Erythroblast (primary cell): ENCODE data around the gene GPHN.

Source experiments
- DNase-seq, 2 experiments: peaks; one replicate each; lab custom pipeline; 2025; lab: John Stamatoyannopoulos, UW
- GATA1 ChIP-seq: IDR thresholded peaks from 2 replicates; pipeline ENCODE4 v1.6.1; 2011; ENCODE audit warnings: low read depth, mild to moderate bottlenecking, control low read depth, low read length, moderate library complexity
- POLR2A ChIP-seq: IDR thresholded peaks from 2 replicates; pipeline ENCODE4 v1.6.1; 2011; ENCODE audit warnings: mild to moderate bottlenecking, low read length

Gene GPHN

DNA sequence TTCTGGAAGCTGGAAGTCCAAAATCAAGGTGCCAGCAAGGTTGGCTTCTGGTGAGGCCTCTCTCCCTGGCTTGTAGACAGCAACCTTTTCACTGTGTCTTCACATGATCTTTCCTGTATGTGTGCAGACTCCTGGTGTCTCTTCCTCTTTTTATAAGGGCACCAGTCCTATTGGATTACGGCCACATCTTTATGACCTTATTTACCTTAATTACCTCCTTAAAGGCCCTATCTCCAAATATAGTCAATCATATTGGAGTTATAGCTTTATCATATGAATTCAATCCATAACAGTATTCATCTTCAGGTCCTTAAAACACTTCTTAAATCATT is 660.1 kb downstream of the GPHN start:
- DNase-seq, result no peak

DNA sequence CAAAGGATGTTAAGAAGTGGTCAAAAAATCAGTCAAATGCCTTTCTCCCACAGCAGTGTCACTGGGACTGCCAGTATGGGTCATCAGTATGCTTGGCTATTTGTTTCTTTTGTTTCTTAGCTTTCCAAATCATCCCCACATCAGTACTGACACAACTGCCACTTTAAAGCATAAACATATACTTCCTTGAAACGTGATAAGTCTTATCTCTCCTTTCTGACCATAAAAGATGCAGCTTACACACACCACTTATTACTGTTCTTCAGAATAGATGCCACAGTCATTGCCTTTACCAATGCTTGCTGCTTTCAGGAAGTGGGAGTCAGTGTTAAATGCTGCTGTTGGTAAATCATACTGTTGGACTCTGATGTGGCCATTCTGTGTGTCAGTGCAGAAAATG is 662.7 kb downstream of the GPHN start:
- TF ChIP-seq GATA1, result no peak
- no peak for TF ChIP-seq POLR2A
- DNase-seq, result no peak

More for the DNA sequence above, 660.1 kb downstream of the GPHN start:
- no peak for TF ChIP-seq GATA1
- no peak for TF ChIP-seq POLR2A

DNA sequence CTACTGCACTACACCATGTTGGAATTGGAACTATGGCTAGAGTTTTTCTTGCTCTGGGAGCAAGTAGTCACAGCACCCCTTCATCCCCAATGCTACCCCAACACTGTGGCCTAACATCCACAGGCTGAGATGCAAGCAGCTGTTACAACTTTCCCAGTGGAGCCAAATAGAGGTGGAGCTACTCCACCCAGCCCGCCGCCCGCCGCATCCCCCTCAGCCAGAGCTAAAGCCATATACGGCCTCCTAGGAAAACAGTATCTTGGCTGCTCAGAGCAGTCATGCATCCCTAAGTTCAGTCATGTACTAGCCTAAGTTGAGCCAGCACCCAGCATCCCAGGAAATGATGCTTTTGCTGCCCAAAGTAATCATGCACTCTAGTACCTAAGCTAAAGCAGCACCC is 664.1 kb downstream of the GPHN start:
- DNase-seq, result no peak
- no peak for TF ChIP-seq GATA1
- TF ChIP-seq POLR2A, result no peak

DNA sequence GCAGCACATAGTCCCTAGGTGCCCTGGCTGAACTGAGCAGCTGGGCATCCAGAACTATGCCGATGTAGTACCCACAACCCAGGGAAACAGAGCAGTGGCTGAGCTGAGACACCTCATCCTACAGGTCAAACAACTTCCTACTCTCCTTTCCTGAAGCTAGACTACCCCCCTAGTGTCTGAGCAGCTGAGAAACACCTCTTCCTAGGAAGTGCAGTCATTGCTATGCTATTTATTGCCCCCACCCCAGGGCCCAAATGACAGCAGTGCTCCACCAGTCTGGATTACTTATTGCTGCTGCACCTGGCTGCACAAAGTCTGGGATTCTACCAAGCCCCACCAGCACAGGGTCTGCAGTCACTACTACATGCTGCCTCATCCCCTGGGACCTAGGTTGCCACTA is 664.6 kb downstream of the GPHN start:
- TF ChIP-seq POLR2A (no peak), GATA1 (no peak)
- DNase-seq, result no peak

DNA sequence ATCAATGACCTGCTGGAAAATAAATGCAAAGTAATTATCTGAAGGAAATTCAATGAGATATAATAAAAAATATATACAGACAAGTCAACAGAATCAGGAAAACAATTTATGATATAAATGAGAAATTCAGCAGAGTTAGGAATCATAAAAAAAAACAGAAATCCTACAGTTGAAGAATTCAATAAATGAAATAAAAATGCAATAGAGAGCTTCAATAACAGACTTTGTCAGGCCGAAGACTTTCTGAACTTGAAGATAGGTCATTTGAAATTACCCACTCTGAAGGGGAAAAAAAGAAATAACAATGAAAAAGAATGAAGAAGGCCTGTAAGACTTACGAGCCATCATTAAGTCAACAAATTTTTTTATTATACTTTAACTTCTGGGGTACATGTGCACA is 665.8 kb downstream of the GPHN start:
- TF ChIP-seq GATA1, result no peak
- TF ChIP-seq POLR2A, result no peak
- DNase-seq, result no peak

DNA sequence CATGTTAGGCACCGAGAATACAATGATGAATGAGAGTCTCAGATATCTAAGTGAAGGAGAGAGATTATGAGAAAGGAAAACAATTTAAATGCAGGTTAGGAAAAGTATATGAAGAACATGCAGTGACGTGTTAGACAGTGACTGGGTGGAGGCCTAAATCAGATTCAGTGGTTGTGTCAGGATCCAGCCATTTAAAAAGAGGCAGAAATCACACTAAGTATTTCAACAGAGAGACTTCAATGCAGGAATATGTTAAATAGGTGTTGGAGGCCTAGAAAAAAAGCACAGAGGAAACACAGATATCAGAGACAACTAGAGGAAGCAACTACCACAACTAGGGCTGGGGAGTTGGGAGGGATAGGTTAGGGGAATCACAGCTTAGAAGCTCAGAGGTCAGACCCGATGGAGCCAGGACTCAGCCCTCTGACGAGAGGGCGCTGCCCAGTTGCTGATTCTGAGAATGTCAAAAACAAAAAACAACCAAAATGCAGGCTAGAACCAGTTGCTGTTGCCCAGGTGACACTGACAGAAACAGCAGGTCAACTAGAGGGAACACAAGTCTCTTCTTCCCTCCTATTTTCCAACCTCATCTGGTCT is 678.3 kb downstream of the GPHN start:
- no peak for DNase-seq
- TF ChIP-seq POLR2A (no peak), GATA1 (no peak)

DNA sequence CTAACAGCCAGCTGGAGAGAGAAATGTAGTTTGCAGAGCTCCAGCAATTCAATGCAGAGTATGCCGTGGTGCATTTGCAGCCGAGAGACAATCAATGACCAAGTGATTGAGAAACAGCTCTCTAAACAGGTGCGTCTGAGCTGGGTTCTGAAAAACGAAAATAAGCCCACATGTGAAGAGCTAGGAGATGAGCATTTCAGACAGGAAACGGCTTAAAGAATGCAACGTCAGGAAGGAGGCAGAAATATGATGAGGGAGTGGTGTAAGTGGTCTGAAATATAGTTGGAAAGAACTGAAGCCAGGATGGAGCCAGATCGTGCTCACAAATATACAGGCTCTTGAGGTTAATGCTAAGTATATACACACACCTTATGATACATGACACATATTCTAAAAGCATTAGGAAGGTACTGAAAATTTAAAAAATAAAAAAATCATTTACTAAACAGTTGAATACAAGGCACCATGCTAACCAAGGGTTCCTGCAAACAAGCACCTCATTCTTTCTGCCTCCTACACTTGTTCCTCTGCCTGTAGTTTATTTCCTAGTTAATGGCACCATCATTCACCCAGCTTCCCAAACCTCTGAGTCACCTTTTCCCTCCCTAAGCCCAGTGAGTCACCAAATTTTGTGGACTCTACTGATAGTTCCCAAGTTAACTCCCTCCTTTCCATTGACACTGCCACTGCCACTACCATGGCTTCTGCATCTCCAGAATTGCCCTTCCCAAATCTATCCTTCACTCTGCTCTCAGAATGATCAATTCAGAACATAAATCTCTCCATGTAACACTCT is 679.0 kb downstream of the GPHN start:
- TF ChIP-seq POLR2A (no peak), GATA1 (no peak)
- DNase-seq, result no peak

DNA sequence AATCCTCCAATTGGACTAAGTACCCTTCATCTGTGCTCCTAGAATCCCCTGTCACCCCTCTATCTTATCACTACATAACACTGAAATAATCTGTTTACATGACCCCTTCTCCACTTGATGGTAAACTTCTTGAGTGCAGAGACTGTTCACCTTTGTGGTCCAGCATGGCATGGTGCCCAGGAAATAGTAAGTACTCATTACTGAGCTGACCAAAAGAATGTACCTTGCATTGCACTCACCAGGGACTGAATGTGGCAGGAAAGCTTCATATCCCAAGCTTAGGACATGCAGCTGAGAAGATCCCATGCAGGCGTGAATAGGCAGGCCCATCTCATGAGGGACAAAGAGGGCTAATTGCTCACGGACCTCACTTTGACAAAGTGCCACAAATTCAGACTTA is 679.9 kb downstream of the GPHN start:
- no peak for DNase-seq
- TF ChIP-seq GATA1, result no peak
- TF ChIP-seq POLR2A, result no peak

DNA sequence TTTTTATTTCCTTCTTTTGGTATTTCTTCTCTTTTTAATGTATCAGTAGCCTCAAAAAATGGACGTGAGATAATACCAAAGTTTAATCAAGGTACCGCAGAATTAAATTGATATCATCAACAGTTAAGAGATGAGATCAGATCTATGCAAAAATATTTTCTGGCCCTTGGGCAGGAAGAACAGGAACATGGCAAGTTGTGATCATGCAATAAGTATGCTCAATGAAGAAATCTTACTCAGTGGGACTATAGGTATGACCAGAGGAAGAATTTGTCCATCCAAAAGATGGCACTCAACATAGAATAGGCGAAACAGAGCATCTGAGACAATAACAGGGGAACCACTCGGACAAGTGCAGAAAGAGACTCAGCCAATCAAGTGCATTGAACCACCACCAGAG is 680.4 kb downstream of the GPHN start:
- no peak for DNase-seq
- TF ChIP-seq GATA1 (no peak), POLR2A (no peak)

DNA sequence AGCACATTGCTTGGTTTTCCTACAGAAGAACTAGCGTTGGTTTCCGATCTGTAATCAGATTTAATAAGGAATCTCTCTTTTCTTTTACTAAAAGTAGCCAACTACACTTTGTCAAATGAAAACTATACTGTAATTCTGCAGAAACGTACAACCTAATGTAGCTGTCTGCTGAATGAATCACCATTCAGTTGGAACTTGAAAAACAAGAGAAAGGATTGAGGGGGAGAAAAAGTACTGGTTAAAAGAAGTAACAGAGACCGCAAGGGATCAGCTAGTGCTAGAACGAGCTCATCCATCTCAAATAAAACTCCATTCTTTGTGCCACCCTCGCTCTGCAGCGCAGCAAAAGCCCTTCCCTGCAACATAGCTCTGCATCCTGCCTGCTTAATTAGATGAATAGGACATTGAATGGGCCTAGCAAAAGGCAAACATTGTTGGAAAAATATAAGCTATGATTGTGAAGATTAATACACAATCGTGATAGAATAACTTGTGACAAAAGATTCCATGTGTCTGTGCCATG is 683.9 kb downstream of the GPHN start:
- no peak for DNase-seq
- TF ChIP-seq POLR2A (no peak), GATA1 (no peak)

DNA sequence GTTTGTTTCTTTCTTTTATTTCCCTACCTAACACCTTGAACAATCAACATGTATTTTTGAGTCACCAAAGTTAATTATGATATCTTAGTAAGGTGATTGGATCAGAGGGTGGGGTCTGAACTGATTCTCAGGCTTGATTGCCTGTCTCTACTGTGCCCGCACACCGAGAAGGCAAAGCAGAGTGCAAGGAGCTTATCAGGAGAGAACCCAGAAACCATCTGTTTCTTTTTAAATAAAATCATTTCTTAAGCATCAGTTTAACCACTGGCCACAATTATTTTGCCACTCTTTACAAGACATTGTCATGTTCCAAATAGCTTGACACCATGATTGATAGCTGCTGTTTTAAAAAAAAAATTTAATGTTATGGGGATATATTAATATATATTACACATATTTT is 684.4 kb downstream of the GPHN start:
- peak; percentile 15 to 40 for DNase-seq
- no peak for TF ChIP-seq POLR2A
- no peak for TF ChIP-seq GATA1

DNA sequence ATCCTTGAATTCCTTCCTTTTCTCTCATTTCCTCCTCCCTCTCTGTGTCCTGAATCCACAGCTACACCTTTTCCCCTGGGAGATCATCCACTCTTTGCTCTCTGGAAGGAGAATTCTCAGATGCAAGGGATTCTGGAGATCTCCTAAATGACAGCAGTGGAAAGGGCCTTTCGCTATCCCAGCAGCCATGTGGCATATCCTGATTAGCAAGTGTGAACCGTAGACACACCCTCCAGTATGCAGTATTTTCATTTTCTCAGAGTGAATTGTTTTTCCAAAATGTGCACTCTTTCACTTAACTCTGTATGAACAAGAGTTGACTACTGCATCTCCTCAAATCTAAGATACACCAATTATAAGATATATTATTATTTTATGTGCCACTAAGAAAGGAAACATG is 687.3 kb downstream of the GPHN start:
- DNase-seq, result peak in 1 of 2 experiments; percentile 7
- TF ChIP-seq POLR2A (no peak), GATA1 (no peak)

DNA sequence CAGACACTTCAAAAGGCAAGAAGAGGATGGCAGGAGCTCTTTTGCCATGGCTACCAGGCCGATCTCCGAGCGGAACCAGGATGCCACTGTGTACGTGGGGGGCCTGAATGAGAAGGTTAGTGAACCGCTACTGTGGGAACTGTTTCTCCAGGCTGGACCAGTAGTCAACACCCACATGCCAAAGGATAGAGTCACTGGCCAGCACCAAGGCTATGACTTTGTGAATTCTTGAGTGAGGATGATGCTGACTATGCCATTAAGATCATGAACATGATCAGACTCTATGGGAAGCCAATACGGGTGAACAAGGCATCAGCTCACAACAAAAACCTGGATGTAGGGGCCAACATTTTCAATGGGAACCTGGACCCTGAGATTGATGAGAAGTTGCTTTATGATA is 691.1 kb downstream of the GPHN start:
- TF ChIP-seq GATA1 (no peak), POLR2A (no peak)

DNA sequence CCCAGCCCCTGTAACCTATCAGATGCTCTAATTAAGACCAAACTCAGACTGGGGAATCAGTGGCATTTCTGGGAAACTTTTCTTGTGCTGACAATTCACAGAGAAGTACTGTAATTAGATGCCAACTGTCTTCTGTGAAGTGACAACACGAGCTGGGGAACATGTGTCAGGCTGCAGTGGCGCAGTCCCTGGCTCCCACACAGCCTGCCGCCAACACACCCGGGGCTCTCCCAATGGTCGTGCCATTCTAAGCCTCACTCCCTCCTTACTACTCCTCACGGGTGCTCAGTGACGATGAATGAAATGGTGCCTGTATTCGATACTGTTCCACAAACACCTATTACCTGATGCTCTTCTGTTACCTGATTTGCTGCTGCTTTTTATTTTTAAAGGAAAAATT is 699.9 kb downstream of the GPHN start:
- no peak for TF ChIP-seq GATA1
- no peak for TF ChIP-seq POLR2A

More for the DNA sequence above, 691.1 kb downstream of the GPHN start:
- DNase-seq, result no peak

More for the DNA sequence above, 699.9 kb downstream of the GPHN start:
- no peak for DNase-seq
